Endothelial cell of umbilical vein (primary cell): Measurements from ENCODE around the gene SLC35D2. TPM values are rescaled to one million over a fixed set of nuclear protein-coding genes. Genes with fewer than 3 reads are reported as not detected.

Experiments
- BruUV-seq: library from RNA; stranded (reverse); fragments of 400-500 nt; replicated peaks from 2 replicates; lab custom pipeline; 2021; lab: Mats Ljungman, UMichigan
- CTCF ChIA-PET: fragments of 300-600, 350-600 bp; sonication (Branson Sonifier 250); formaldehyde crosslinking; loops from one replicate; lab custom pipeline; 2021; ENCODE audit warnings: antibody characterized with exemption, inconsistent platforms; lab: Charles Lee
- POLR2A ChIA-PET: fragments of 300-600, 350-600 bp; sonication (Branson Sonifier 250); formaldehyde crosslinking; loops from one replicate; lab custom pipeline; 2021; ENCODE audit warnings: antibody characterized with exemption, inconsistent platforms; lab: Charles Lee
- DNase-seq: peaks from one replicate; pipeline ENCODE4 v3.0.0-alpha.2; 2011; ENCODE audit warnings: low read depth, low spot score
- FAIRE-seq: peaks from 2 replicates; lab custom pipeline; 2011; peaks lifted over from hg19 to GRCh38; lab: Jason Lieb, UNC
- H2AFZ ChIP-seq: 2 replicates; pipeline ENCODE4 v1.6.0; 2012; ENCODE audit warnings: low read depth, low read length, control low read depth, inconsistent platforms
- H3K27ac ChIP-seq: 2 replicates; pipeline ENCODE4 v1.5.1; 2011; ENCODE audit warnings: low read depth, mild to moderate bottlenecking, control low read depth, low read length, moderate library complexity; ENCODE audit not compliant: insufficient read depth
- H3K27me3 ChIP-seq, 2 experiments: 2 replicates each; pipeline versions ENCODE4 v1.6.0 to v1.6.1; 2011; ENCODE audit warnings: low read length in 2 of 2, mixed read lengths in 1 of 2; ENCODE audit not compliant: control insufficient read depth in 2 of 2, insufficient read depth in 2 of 2
- H3K36me3 ChIP-seq, 2 experiments: 2 replicates in 1 of 2; 3 replicates in 1 of 2; pipeline ENCODE4 v1.5.1; 2011; ENCODE audit warnings: low read length in 2 of 2, mild to moderate bottlenecking in 1 of 2, moderate library complexity in 1 of 2; ENCODE audit not compliant: control insufficient read depth in 2 of 2, insufficient read depth in 2 of 2; ENCODE audit errors: extremely low read depth in 1 of 2
- H3K4me1 ChIP-seq: 3 replicates; pipeline ENCODE4 v1.5.1; 2011; ENCODE audit warnings: mild to moderate bottlenecking, low read length; ENCODE audit not compliant: control insufficient read depth, insufficient read depth; ENCODE audit errors: extremely low read depth
- H3K4me2 ChIP-seq: 2 replicates; pipeline ENCODE4 v1.6.1; 2011; ENCODE audit warnings: low read length, control low read depth, mixed read lengths; ENCODE audit not compliant: insufficient read depth
- H3K4me3 ChIP-seq, 3 experiments: fragments of 200-600 bp in 1 of 3; sonication (generic), shearing (Covaris generic) in 1 of 3; replicated peaks in 1 of 3; 2 replicates each; pipeline ENCODE4 v1.5.1; 2011 to 2016; ENCODE audit warnings: control low read depth in 3 of 3, low read length in 3 of 3, mild to moderate bottlenecking in 2 of 3, inconsistent platforms in 1 of 3, low read depth in 1 of 3, moderate library complexity in 1 of 3; ENCODE audit not compliant: insufficient read depth in 1 of 3
- H3K79me2 ChIP-seq: 2 replicates; pipeline ENCODE4 v1.6.0; 2012; ENCODE audit warnings: low read length, inconsistent platforms; ENCODE audit not compliant: control insufficient read depth, insufficient read depth
- H3K9ac ChIP-seq: replicated peaks from 2 replicates; pipeline ENCODE3; 2011; ENCODE audit warnings: low read length, control low read depth; ENCODE audit not compliant: insufficient read depth; ENCODE audit errors: extremely low read depth
- H3K9me1 ChIP-seq: replicated peaks from 3 replicates; pipeline ENCODE4 v1.6.0; 2011; ENCODE audit warnings: mild to moderate bottlenecking, low read length; ENCODE audit not compliant: control insufficient read depth, insufficient read depth; ENCODE audit errors: extremely low read depth
- H3K9me3 ChIP-seq: replicated peaks from 2 replicates; pipeline ENCODE4 v1.5.1; 2012; ENCODE audit warnings: low read length, inconsistent platforms; ENCODE audit not compliant: control insufficient read depth, insufficient read depth
- H4K20me1 ChIP-seq: replicated peaks from 2 replicates; pipeline ENCODE3; 2011; ENCODE audit warnings: mild to moderate bottlenecking, low read length; ENCODE audit not compliant: control insufficient read depth, insufficient read depth; ENCODE audit errors: extremely low read depth
- CTCF ChIP-seq, 2 donors: IDR thresholded peaks; 1 replicate in 1 of 2; 2 replicates in 1 of 2; pipeline ENCODE4 v1.5.1; 2011; ENCODE audit warnings: low read length in 2 of 2, mild to moderate bottlenecking in 2 of 2, moderate library complexity in 2 of 2, control low read depth in 1 of 2, inconsistent platforms in 1 of 2, low read depth in 1 of 2; ENCODE audit not compliant: insufficient read depth in 1 of 2; ENCODE audit errors: extremely low read depth in 1 of 2
- EZH2 ChIP-seq: IDR thresholded peaks from 2 replicates; pipeline ENCODE4 v1.6.1; 2012; ENCODE audit warnings: borderline replicate concordance, low read depth, mild to moderate bottlenecking, moderate library complexity, low read length, inconsistent platforms; ENCODE audit not compliant: severe bottlenecking
- FOS ChIP-seq: IDR thresholded peaks from 2 replicates; pipeline ENCODE4 v1.6.1; 2011; ENCODE audit warnings: mild to moderate bottlenecking, low read length, moderate library complexity, borderline replicate concordance; ENCODE audit not compliant: insufficient read depth
- JUN ChIP-seq: IDR thresholded peaks from 2 replicates; pipeline ENCODE4 v1.6.1; 2011; ENCODE audit warnings: borderline replicate concordance, low read depth; ENCODE audit not compliant: insufficient read length, insufficient read depth
- MAX ChIP-seq: IDR thresholded peaks from 2 replicates; pipeline ENCODE4 v1.6.1; 2011; ENCODE audit not compliant: insufficient read depth, insufficient read length
- MYC ChIP-seq: IDR thresholded peaks from one replicate; pipeline ENCODE4 v1.6.1; 2011; ENCODE audit warnings: mild to moderate bottlenecking, low read depth, low read length
- POLR2A ChIP-seq: IDR thresholded peaks from 2 replicates; pipeline ENCODE4 v1.6.1; 2012; ENCODE audit warnings: low read depth, mild to moderate bottlenecking, control low read depth, low read length
- POLR2AphosphoS5 ChIP-seq: IDR thresholded peaks from 2 replicates; pipeline ENCODE4 v1.6.1; 2012; ENCODE audit warnings: low read depth, mild to moderate bottlenecking, control low read depth, low read length, moderate library complexity; ENCODE audit not compliant: insufficient read depth
- dilution Hi-C: fragments of 300-500 bp; cut with MboI; formaldehyde crosslinking; loops from one replicate; pipeline ENCODE4 v1.15.0; 2019; ENCODE audit warnings: low sequenced_read_pairs; ENCODE audit not compliant: extremely low pct_ligation_motif_present
- intact Hi-C: fragments of 100-400 bp; cut with micrococcal nuclease; formaldehyde crosslinking; loops from one replicate; pipeline ENCODE4 v1.10.0; 2022
- polyA plus RNA-seq, 4 experiments: library from polyadenylated mRNA; depleted of rRNA in 3 of 4; stranded (reverse) in 3 of 4; unstranded in 1 of 4; fragments of >200 nt; gene quantifications; 2 replicates each; pipeline versions ENCODE4 v1.2.1 to v1.2.3, GENCODE V29; 2011 to 2012; ENCODE audit warnings: missing spikeins in 1 of 4
- total RNA-seq: library from RNA; stranded (reverse); gene quantifications from 2 replicates; pipeline ENCODE4 v1.2.3, GENCODE V29; 2021

Gene SLC35D2
- total and polyA plus RNA-seq, 2 donors (not counting 3 experiments of a cell fraction or from before 2014, with no cell fraction given), result 21.1 to 29.9 TPM

GRCh38 chr9:96367943-96368342, 15.6 kb downstream of the SLC35D2 start:
- no TSS peak for BruUV-seq
- H3K79me2 ChIP-seq, result peaks cover 13% of the 10 kb centered on the region
- no peaks in the 10 kb centered on the region for H3K36me3 ChIP-seq
- no peak overlapping the region for H3K4me2 ChIP-seq
- POLR2A ChIA-PET, result no interaction called here
- no peak overlapping the region for H3K27ac ChIP-seq
- CTCF ChIA-PET, result interaction anchor here (1.0 kb wide), 2 partner anchors 299 to 300 kb away, joined by 3 read pairs; no protein-coding TSS in a partner anchor
- intact Hi-C loops (no loop called here), dilution Hi-C loops (no loop called here)
- no peak overlapping the region for H3K9ac ChIP-seq
- H3K9me1 ChIP-seq, result no peaks in the 10 kb centered on the region
- DNase-seq (no peak), FAIRE-seq (no peak)
- H4K20me1 ChIP-seq, result peaks cover 2% of the 10 kb centered on the region
- no peak for TF ChIP-seq MYC
- no peak for TF ChIP-seq POLR2AphosphoS5
- no peak for TF ChIP-seq CTCF (IDR thresholded peaks at IDR 0.05; ENCODE audit: extremely low read depth in 1 of 2, insufficient read depth in 1 of 2, low read depth in 1 of 2, low read length in 2 of 2)
- no peak for TF ChIP-seq FOS
- TF ChIP-seq EZH2, result no peak
- no peak for TF ChIP-seq POLR2A
- TF ChIP-seq JUN, result no peak
- TF ChIP-seq MAX, result no peak
- no peak overlapping the region for H3K4me3 ChIP-seq
- H3K4me1 ChIP-seq, result no peaks in the 10 kb centered on the region
- no peak overlapping the region for H2AFZ ChIP-seq
- no peaks in the 10 kb centered on the region for H3K9me3 ChIP-seq
- H3K27me3 ChIP-seq, result no peaks in the 10 kb centered on the region
